HG02610 (cell line): ENCODE data around the gene IQCF2.
"Not testable (repeated sequence)": the region's sequence is repeated elsewhere in the genome, so short reads cannot be mapped to it uniquely, and the experiment has no call there.

Experiments
- ATAC-seq: cut with Tn5 transposase; IDR thresholded peaks from one replicate; pipeline ENCODE4 v1.9.1; 2021; ENCODE audit warnings: mild to moderate bottlenecking, moderate library complexity; ENCODE audit not compliant: unreplicated experiment

Gene IQCF2

GRCh38 chr3:51860703-51861665 lies at the start of gene IQCF2:
Gene IQCF2, plus strand, starts transcription at chr3:51861615. Its CDS starts 52 bp downstream, at chr3:51861667.
- no peak for ATAC-seq

GRCh38 chr3:51813539-51813938 lies 47.9 kb upstream of the IQCF2 start:
- no peak for ATAC-seq

GRCh38 chr3:51814034-51814433 lies 47.4 kb upstream of the IQCF2 start:
- ATAC-seq, result no peak

- no peak for ATAC-seq
These were observed 45.8 kb upstream of the IQCF2 start for GRCh38 chr3:51815614-51816013.

GRCh38 chr3:51816723-51817122 lies 44.7 kb upstream of the IQCF2 start:
- no peak for ATAC-seq

GRCh38 chr3:51817375-51817774 lies 44.0 kb upstream of the IQCF2 start:
- no peak for ATAC-seq

- no peak for ATAC-seq
These were observed 42.3 kb upstream of the IQCF2 start for GRCh38 chr3:51819151-51819550.

- ATAC-seq, result no peak
These were observed 41.6 kb upstream of the IQCF2 start for GRCh38 chr3:51819709-51820406.

GRCh38 chr3:51828297-51828696 lies 33.1 kb upstream of the IQCF2 start:
- no peak for ATAC-seq

- ATAC-seq, result no peak
These were observed 31.1 kb upstream of the IQCF2 start for GRCh38 chr3:51830345-51830744.

- ATAC-seq, result no peak
These were observed 30.5 kb upstream of the IQCF2 start for GRCh38 chr3:51830836-51831385.

- no peak for ATAC-seq
These were observed 24.8 kb upstream of the IQCF2 start for GRCh38 chr3:51836606-51837005.

- ATAC-seq, result no peak
These were observed 16.3 kb upstream of the IQCF2 start for GRCh38 chr3:51845129-51845528.

- not testable (repeated sequence) for ATAC-seq
These were observed 6.0 kb upstream of the IQCF2 start for GRCh38 chr3:51855411-51855810.

- no peak for ATAC-seq
These were observed 1.5 kb downstream of the IQCF2 start for GRCh38 chr3:51862886-51863285.

- ATAC-seq, result not testable (repeated sequence)
These were observed 7.5 kb downstream of the IQCF2 start for GRCh38 chr3:51868896-51869295.

- no peak for ATAC-seq
These were observed 7.9 kb downstream of the IQCF2 start for GRCh38 chr3:51869304-51869703.

GRCh38 chr3:51873253-51873766 lies 11.9 kb downstream of the IQCF2 start:
- no peak for ATAC-seq

GRCh38 chr3:51873876-51874275 lies 12.5 kb downstream of the IQCF2 start:
- ATAC-seq, result no peak

GRCh38 chr3:51874411-51874810 lies 13.0 kb downstream of the IQCF2 start:
- ATAC-seq, result no peak

- ATAC-seq, result no peak
These were observed 13.5 kb downstream of the IQCF2 start for GRCh38 chr3:51874889-51875288.
